ENCODE measurements around the gene LRP6. TPM values are rescaled to one million over a fixed set of nuclear protein-coding genes. Genes with fewer than 3 reads are reported as not detected.

The LRP6 gene
- total and polyA plus RNA-seq, 2 of the 8 experiments (the other 6 are each of a cell fraction or from before 2014, with no cell fraction given), result 53.6 to 73.2 TPM

DNA sequence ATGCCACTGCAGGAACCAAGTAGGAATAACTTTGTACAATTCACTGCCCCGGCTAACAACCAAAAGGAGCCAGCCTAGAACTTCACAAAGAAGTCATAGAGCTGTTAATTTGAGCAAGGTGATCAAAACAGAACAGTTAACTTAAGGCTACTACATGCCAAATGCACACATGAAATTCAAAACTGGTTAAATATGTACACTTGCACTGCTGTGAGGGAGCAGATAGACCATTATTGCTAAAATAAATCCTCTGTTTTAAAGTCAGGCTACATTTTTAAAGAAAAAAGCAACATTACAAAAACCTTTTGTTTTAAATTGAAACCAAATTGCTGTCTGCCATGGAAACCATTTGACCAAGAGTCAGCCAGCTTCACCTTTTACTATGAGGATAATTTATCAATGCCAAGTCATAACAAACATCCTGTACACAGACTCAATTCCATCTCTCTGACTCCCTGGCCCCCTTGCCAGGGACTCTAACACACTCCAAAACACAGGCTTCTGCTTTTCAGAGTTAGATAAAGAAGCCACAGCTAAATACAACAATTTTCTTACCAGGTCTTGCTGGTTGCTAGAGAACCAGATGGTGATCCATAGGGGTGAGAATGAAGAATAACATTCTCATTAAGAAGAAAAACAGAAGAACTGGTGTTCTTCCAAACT lies 84.0 kb downstream of the LRP6 start:
- H3K9ac ChIP-seq (replicated peaks in 1 of 4; ENCODE audit: extremely low read depth in 1 of 4, low read depth in 3 of 4, low read length in 3 of 4), result no peak overlapping the region
- peaks cover 0 to 25% (median 6%) of the 10 kb centered on the region in 4 experiments; a peak in 6 of 8 replicates for H3K36me3 ChIP-seq (ENCODE audit: control insufficient read depth in 2 of 4, insufficient read depth in 4 of 4, low read length in 3 of 4)
- FAIRE-seq, result no peak
- no peak overlapping the region for H3K4me3 ChIP-seq (ENCODE audit: extremely low read depth in 1 of 4, insufficient read depth in 2 of 4, low read depth in 3 of 4, low read length in 4 of 4)
- H3K14ac ChIP-seq (ENCODE audit: insufficient read length), result no peak overlapping the region
- H2BK120ac ChIP-seq (replicated peaks; ENCODE audit: low read depth, low read length), result no peak overlapping the region
- no peaks in the 10 kb centered on the region for H3K23me2 ChIP-seq (ENCODE audit: low read depth, low read length)
- H3K27me3 ChIP-seq (replicated peaks in 1 of 4; ENCODE audit: control insufficient read depth in 3 of 4, extremely low read depth in 1 of 4, insufficient read depth in 3 of 4, low read length in 3 of 4), result no peaks in the 10 kb centered on the region
- ChIA-PET CTCF (ENCODE audit: partially characterized antibody) (interaction anchor here (1.3 to 1.7 kb wide), 4 partner anchors 8 to 143 kb away, joined by 3 to 5 read pairs (median 4); no protein-coding TSS in a partner anchor), POLR2A (ENCODE audit: partially characterized antibody) (interaction anchor here (0.8 kb wide), 1 partner anchor 8 kb away, joined by 3 read pairs; no protein-coding TSS in a partner anchor)
- H2BK15ac ChIP-seq (ENCODE audit: low read length), result no peak overlapping the region
- H2AFZ ChIP-seq (ENCODE audit: low read length), result no peak overlapping the region
- no peak overlapping the region for H3K27ac ChIP-seq (ENCODE audit: low read depth, low read length)
- H4K91ac ChIP-seq (replicated peaks; ENCODE audit: insufficient read length, low read length), result no peak overlapping the region
- no peak overlapping the region for H4K5ac ChIP-seq (ENCODE audit: insufficient read length, low read depth, low read length)
- no peak overlapping the region; the same call in 1 of the 2 replicates for H3K18ac ChIP-seq (ENCODE audit: extremely low read depth, low read length)
- 88% methylated on average over 1 of the region's 1 CpG; no CpG with 5 or more reads in 1 of the 2 experiments for WGBS, 2 experiments (ENCODE audit: extremely low coverage in 1 of 2, insufficient coverage in 1 of 2, insufficient read length in 1 of 2, insufficient replicate concordance in 2 of 2, low coverage in 1 of 2, low lambda C conversion rate in 2 of 2, missing lambda C conversion rate in 1 of 2)
- H3K79me2 ChIP-seq (ENCODE audit: control insufficient read depth in 1 of 2, insufficient read depth in 2 of 2, low read length in 2 of 2), result peaks cover 0 to 49% of the 10 kb centered on the region in 2 experiments; a peak in 3 of 4 replicates
- no peak overlapping the region for H4K8ac ChIP-seq (ENCODE audit: extremely low read depth, insufficient read depth, low read length)
- DNase-seq (ENCODE audit: low read depth in 1 of 2, low spot score in 2 of 2), result no peak
- TF ChIP-seq CHD1 (IDR thresholded peaks at IDR 0.05; ENCODE audit: low read depth, low read length) (no peak), TBP (IDR thresholded peaks at IDR 0.05; ENCODE audit: low read depth, low read length) (no peak)
- H3K9me3 ChIP-seq (ENCODE audit: insufficient read depth in 2 of 2, low read depth in 1 of 2, low read length in 1 of 2), result no peaks in the 10 kb centered on the region
- H2BK12ac ChIP-seq (ENCODE audit: low read depth, low read length), result no peak overlapping the region
- no peak overlapping the region for H3K56ac ChIP-seq (replicated peaks; ENCODE audit: insufficient read length, low read depth, low read length)
- H3K4me2 ChIP-seq (ENCODE audit: insufficient read depth in 1 of 2, low read depth in 2 of 2, low read length in 2 of 2), result no peak overlapping the region
- H4K20me1 ChIP-seq (replicated peaks in 1 of 2; ENCODE audit: control insufficient read depth in 1 of 2, insufficient read depth in 2 of 2, low read length in 2 of 2), result peaks cover 0 to 3% of the 10 kb centered on the region in 2 experiments
- no peak overlapping the region for H2BK5ac ChIP-seq (ENCODE audit: low read depth, low read length)
- no peak overlapping the region for H3K4ac ChIP-seq (replicated peaks; ENCODE audit: insufficient read length, low read depth, low read length)
- no peak overlapping the region for H3K23ac ChIP-seq (ENCODE audit: insufficient read length)
- no peak overlapping the region for H2BK20ac ChIP-seq (ENCODE audit: low read length)
- H3K79me1 ChIP-seq (ENCODE audit: low read depth, low read length), result no peaks in the 10 kb centered on the region
- H3K4me1 ChIP-seq (replicated peaks in 1 of 4; ENCODE audit: control insufficient read depth in 3 of 4, insufficient read depth in 4 of 4, low read length in 3 of 4), result no peaks in the 10 kb centered on the region
- no peak overlapping the region for H2AK5ac ChIP-seq (ENCODE audit: low read depth, low read length)

Measured in H1 (cell line).